ENCODE results near the gene KRT79.
"Not testable (repeated sequence)": the region's sequence is repeated elsewhere in the genome, so short reads cannot be mapped to it uniquely, and the experiment has no call there.

KRT79 gene

GRCh38 chr12:52860102-52860823 lies 26.2 kb upstream of the KRT79 start:
- peak; percentile 68 for DNase-seq (ENCODE audit: low spot score)

DNA sequence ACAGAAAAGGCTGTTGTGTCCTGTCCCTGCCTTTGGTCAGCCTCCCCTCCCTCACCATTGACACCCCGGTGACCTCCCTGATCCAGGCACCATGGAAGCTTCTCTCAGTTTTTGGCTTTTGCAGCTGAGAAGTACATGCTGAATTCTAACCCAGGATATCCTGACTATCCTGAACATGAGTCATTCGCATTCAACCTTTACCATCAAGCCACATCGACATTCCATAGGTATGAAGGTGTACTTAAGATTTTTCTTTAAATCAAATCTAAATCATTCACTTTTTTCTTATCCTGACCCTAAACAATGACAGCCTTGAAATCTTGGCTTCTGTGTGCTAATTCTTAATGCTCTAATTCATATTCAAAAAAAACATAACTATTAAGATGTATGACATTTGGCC lies 23.4 kb upstream of the KRT79 start:
- no peak for DNase-seq (ENCODE audit: low spot score)

DNA sequence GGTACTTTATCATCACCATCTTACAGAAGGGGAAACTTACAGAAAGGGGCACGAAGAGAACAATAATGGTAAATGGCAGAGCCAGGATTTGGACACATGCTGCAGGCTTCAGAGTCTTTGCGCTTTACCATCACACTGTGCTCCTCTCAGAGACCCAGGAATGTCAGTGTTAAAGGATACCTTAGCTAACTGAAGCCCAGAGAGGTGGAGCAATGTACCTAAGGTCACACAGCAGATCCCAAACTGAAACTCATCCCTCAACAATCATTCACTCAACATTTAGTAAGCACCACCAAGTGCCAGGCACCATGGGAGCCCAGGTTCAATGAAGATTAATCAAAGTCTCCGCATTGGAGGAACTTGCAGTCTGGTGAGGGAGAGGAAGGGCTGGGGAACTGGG lies 22.7 kb upstream of the KRT79 start:
- DNase-seq (ENCODE audit: low spot score), result no peak

DNA sequence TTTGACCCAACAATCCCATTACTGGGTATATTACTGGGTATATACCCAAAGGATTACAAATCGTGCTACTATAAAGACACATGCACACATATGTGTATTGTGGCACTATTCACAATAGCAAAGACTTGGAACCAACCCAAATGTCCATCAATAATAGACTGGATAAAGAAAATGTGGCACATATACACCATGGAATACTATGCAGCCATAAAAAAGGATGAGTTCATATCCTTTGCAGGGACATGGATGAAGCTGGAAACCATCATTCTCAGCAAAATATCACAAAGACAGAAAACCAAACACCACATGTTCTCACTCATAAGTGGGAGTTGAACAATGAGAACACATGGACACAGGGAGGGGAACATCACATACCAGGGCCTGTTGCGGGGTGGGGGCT lies 22.0 kb upstream of the KRT79 start:
- DNase-seq (ENCODE audit: low spot score), result not testable (repeated sequence)

- no peak for DNase-seq (ENCODE audit: low spot score)
These were observed 17.7 kb upstream of the KRT79 start for GRCh38 chr12:52851787-52852186.

DNA sequence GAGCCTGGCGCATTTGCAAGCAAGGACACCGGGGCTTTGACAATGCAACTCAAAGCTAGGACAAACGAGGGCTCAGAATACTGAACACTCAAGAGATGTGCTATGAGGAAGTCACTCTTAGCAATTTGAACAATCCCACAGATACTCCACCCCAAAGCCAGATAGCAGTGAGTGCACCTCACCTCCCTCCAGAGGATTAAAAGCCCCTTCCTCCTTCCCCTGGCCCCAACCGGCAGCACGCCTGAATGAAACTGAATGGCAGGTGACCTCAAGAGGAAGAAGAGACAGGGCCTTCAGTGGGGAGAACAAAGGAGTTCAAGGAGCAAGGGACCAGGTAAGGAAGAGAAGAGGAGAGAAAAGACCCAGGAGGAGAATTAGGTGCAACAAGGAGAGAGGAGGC lies 16.6 kb upstream of the KRT79 start:
- DNase-seq (ENCODE audit: low spot score), result no peak

DNA sequence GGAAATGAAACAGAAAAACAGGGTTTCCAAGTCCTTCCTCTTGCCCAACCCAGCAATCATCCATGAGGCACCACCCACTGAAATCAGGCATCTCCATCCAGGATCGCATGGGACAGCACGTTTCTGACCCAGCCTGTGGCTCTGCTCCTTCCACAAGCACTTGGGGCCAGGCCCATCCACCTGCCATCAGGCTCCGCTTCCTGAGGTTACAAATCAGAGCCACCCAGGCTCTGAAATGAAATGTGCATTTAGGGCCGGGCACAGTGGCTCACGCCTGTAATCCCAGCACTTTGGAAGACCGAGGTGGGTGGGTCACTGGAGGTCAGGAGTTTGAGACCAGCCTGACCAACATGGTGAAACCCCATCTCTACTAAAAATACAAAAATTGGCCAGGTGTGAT lies 15.4 kb upstream of the KRT79 start:
- no peak for DNase-seq (ENCODE audit: low spot score)

DNA sequence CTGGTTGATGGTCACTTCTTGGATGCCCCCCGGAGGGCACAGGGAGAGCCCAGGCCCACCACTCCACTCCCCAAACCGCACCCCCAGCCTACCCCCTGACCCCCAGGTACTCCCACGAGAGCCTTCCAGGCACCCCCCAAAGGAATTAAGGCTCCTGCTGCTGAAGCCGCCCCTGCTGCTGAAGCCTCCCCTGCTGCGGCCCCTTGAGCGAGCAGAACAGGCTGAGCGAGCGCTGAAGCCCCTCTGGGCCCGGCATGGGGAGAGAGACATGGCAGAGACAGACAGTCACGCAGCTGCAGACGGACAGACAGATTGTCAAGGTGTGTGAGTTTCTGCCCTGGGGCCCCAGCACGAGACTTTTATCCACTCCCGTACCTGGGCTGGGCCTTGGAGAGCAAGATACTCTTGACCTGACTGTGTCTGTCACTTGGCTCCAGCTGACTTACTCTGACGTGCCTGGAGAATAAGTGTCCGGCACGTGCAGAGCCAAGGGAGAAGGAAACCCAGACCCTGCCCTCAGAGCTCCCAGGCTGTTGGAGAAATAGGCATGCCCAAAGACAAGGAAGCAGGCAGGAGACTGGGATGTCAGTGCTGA lies 14.6 kb upstream of the KRT79 start, which contains the start of gene KRT78:
Gene KRT78, minus strand, starts transcription at position 334 of the 595 bp plus-strand sequence. Its CDS starts 64 bp downstream, at position 270.
- no peak for DNase-seq (ENCODE audit: low spot score)

GRCh38 chr12:52847335-52848102 lies 13.4 kb upstream of the KRT79 start:
- peak; percentile 55 for DNase-seq (ENCODE audit: low spot score)

DNA sequence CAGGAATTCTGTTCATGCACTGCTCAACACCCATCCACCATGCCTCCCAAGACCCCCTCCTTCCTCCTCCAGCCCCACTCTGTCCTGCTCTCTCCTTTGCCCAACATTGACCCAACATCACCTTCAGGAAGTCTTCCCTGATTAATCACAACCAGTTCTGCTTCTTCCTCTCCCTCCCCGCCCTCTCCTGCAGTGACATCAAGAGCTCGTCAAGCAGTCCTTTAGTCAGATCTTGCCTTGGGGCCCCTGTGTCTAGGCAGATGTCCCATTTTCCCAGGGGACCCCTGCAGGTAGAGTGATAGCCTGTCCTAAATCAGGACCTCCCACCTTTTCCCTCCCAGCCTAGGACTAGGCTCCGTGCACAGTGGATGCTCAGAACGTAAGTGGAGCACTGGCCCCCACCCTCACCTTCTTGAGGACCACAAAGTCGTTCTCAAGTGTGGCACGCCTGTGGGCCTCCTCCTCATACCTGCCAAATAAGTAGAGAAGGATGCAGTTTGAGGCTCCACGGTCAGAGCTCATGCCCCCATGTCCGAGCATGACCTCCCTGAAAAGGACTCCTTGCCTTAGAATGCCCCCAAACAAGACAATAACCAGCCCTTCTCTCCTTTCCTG lies 12.4 kb upstream of the KRT79 start:
- DNase-seq (ENCODE audit: low spot score), result no peak

- DNase-seq (ENCODE audit: low spot score), result no peak
These were observed 11.8 kb upstream of the KRT79 start for GRCh38 chr12:52845946-52846345.

DNA sequence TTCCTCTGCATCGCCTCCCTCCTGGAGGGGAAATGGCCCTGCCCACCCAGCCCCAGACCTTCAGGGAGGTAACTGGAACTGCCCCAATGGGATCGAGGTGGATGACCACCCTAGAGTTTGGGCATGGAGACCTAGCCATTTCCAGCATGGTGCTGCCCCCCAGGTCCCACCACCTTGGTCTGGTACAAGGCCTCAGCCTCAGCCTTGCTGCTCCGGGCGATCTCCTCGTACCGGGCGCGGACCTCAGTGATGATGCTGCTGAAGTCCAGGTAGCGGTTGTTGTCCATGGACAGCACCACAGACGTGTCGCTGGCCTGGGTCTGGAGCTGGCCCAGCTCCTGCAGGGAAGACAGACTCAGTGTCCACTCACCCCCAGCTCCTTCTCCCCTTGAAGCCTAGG lies 10.3 kb upstream of the KRT79 start:
- DNase-seq (ENCODE audit: low spot score), result no peak

- DNase-seq (ENCODE audit: low spot score), result no peak
These were observed 5.5 kb upstream of the KRT79 start for GRCh38 chr12:52839436-52840105.

GRCh38 chr12:52838609-52839435 lies 4.7 kb upstream of the KRT79 start:
- DNase-seq (ENCODE audit: low spot score), result no peak

DNA sequence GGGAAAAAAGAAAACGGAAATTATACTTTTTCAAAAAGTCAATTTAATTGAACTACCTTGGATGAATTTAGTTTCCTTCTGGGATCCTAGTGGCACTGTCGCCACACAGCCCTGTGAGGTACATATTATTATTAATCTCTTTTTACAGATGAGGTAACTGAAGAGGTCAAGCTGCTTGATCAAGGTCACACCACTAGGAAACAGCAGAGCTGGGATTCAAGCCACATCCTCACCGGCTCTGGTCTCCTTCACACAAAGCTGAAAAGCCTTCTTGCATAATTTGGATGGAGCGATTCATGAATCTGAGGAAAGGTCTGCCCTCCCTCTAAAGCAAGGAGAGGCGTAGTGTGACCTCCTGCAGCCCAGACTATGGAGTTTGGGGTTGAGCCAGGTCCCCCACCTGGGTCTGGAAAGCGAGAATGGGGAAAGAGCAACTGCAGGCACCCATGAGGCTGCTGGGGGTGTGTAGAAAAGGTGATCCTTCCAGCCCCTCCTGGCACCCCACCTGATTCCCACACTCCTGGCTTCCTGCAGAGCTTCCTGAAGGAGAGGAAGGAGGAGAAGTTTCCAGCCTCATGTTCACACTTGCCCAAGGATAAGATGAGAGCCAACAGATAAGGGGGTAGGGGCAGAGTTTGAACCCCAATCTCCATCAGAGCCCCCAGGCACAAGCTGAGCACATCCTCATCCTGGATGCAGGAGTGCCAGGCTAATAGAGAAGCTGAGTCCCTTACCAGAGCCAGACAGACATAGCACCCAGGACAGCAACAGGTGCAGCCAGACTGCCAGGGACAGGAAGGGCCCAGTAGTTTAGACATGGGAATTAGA lies 3.9 kb upstream of the KRT79 start:
- DNase-seq (ENCODE audit: low spot score), result no peak

DNA sequence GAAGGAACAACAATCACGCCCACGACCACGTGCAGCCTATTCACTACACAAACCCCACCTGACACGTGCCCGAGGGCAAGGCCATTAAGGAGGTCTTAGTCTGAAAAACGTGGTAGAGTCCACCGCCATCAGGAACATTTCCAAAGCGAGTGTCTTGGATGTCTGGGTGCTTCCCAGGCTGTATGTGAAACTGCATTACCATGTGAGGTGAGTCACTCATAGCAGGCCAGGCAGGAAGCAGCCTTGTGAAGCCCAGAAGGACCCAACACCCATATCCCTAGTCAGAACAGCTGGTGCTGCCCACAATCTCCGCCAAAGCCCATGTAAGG lies 3.3 kb upstream of the KRT79 start:
- no peak for DNase-seq (ENCODE audit: low spot score)

GRCh38 chr12:52836491-52837412 lies 2.6 kb upstream of the KRT79 start:
- DNase-seq (ENCODE audit: low spot score), result no peak

- no peak for DNase-seq (ENCODE audit: low spot score)
These were observed 1.9 kb upstream of the KRT79 start for GRCh38 chr12:52836042-52836466.

Measured in iPS-NIHi11 (cell line).